Neutrophil (primary cell): Measurements from ENCODE around the gene GUSB.

ENCODE experiments used
- H3K27ac ChIP-seq: fragments of 200-600 bp; sonication (generic); 2 replicates; pipeline ENCODE4 v1.5.1; 2016; ENCODE audit warnings: mild to moderate bottlenecking, moderate library complexity
- H3K27me3 ChIP-seq: fragments of 200-600 bp; sonication (generic); 2 replicates; pipeline ENCODE4 v1.6.0; 2016; ENCODE audit warnings: mild to moderate bottlenecking
- H3K36me3 ChIP-seq: fragments of 200-600 bp; sonication (generic); 2 replicates; pipeline ENCODE4 v1.5.1; 2017
- H3K4me1 ChIP-seq, 2 experiments: fragments of 200-600 bp in 1 of 2; sonication (generic) in 1 of 2; 1 replicate in 1 of 2; 2 replicates in 1 of 2; pipeline versions ENCODE4 v1.5.1 to v1.6.1; 2013 to 2016; ENCODE audit warnings: low read depth in 1 of 2, low read length in 1 of 2, mild to moderate bottlenecking in 1 of 2, moderate library complexity in 1 of 2; ENCODE audit not compliant: control insufficient read depth in 1 of 2, insufficient read depth in 1 of 2
- H3K4me3 ChIP-seq, 2 experiments: fragments of 200-600 bp in 1 of 2; sonication (generic) in 1 of 2; 1 replicate in 1 of 2; 2 replicates in 1 of 2; pipeline ENCODE4 v1.5.1; 2013 to 2016; ENCODE audit warnings: low read depth in 1 of 2, low read length in 1 of 2, mild to moderate bottlenecking in 1 of 2, moderate library complexity in 1 of 2
- H3K9me3 ChIP-seq: fragments of 200-600 bp; sonication (generic); 2 replicates; pipeline ENCODE4 v1.5.1; 2016
- CTCF ChIP-seq: fragments of 200-600 bp; sonication (generic); IDR thresholded peaks from 2 replicates; pipeline ENCODE4 v1.5.1; 2016; ENCODE audit warnings: antibody characterized with exemption

Gene GUSB

GRCh38 chr7:65925040-65925439 is 57.0 kb downstream of the GUSB start:
- Histone ChIP-seq H3K36me3 (no peaks in the 10 kb centered on the region), H3K27ac (no peak overlapping the region)

GRCh38 chr7:65924193-65924592 is 57.8 kb downstream of the GUSB start:
- no peaks in the 10 kb centered on the region for H3K27me3 ChIP-seq
- H3K27ac ChIP-seq, result no peak overlapping the region
- no peak overlapping the region for H3K4me3 ChIP-seq
- no peaks in the 10 kb centered on the region for H3K9me3 ChIP-seq
- H3K36me3 ChIP-seq, result no peaks in the 10 kb centered on the region
- no peaks in the 10 kb centered on the region for H3K4me1 ChIP-seq
- no peak for TF ChIP-seq CTCF

More at GRCh38 chr7:65925040-65925439, 57.0 kb downstream of the GUSB start:
- TF ChIP-seq CTCF, result no peak
- no peaks in the 10 kb centered on the region for H3K27me3 ChIP-seq
- H3K9me3 ChIP-seq, result no peaks in the 10 kb centered on the region
- no peak overlapping the region for H3K4me3 ChIP-seq
- no peaks in the 10 kb centered on the region for H3K4me1 ChIP-seq

GRCh38 chr7:65923316-65923715 is 58.7 kb downstream of the GUSB start:
- Histone ChIP-seq H3K27ac (no peak overlapping the region), H3K4me3 (no peak overlapping the region), H3K9me3 (no peaks in the 10 kb centered on the region), H3K4me1 (no peaks in the 10 kb centered on the region), H3K36me3 (no peaks in the 10 kb centered on the region), H3K27me3 (no peaks in the 10 kb centered on the region)
- no peak for TF ChIP-seq CTCF

GRCh38 chr7:65915921-65916657 is 65.9 kb downstream of the GUSB start:
- Histone ChIP-seq H3K36me3 (no peaks in the 10 kb centered on the region), H3K4me1 (peaks cover 0 to 7% of the 10 kb centered on the region in 2 experiments), H3K27me3 (no peaks in the 10 kb centered on the region), H3K4me3 (no peak overlapping the region), H3K27ac (no peak overlapping the region), H3K9me3 (no peaks in the 10 kb centered on the region)
- no peak for TF ChIP-seq CTCF

- TF ChIP-seq CTCF, result no peak
- Histone ChIP-seq H3K36me3 (no peaks in the 10 kb centered on the region), H3K4me1 (no peaks in the 10 kb centered on the region), H3K27ac (no peak overlapping the region), H3K9me3 (no peaks in the 10 kb centered on the region), H3K4me3 (no peak overlapping the region), H3K27me3 (no peaks in the 10 kb centered on the region)
Measured at GRCh38 chr7:65912237-65912636, 69.8 kb downstream of the GUSB start.
